Ectodermal cell (in vitro differentiated cells): ENCODE results near the gene GPC6.

Experiments
- H3K27ac ChIP-seq: 2 replicates; pipeline ENCODE4 v1.7.0; 2013; ENCODE audit warnings: mild to moderate bottlenecking, low read depth, low read length; ENCODE audit not compliant: insufficient read depth, poor library complexity, severe bottlenecking
- H3K27me3 ChIP-seq: 2 replicates; pipeline ENCODE4 v1.7.0; 2013; ENCODE audit warnings: mild to moderate bottlenecking, low read length; ENCODE audit not compliant: insufficient read depth, control insufficient read depth, poor library complexity, severe bottlenecking
- H3K36me3 ChIP-seq: one replicate; pipeline ENCODE4 v1.7.0; 2013; ENCODE audit warnings: low read length; ENCODE audit not compliant: control insufficient read depth, insufficient read depth
- H3K4me1 ChIP-seq: one replicate; pipeline ENCODE4 v1.7.0; 2013; ENCODE audit warnings: low read length; ENCODE audit not compliant: control insufficient read depth, insufficient read depth
- H3K4me3 ChIP-seq: 2 replicates; pipeline ENCODE4 v1.7.0; 2013; ENCODE audit warnings: low read depth, low read length, control low read depth; ENCODE audit not compliant: insufficient read depth
- H3K9me3 ChIP-seq: 2 replicates; pipeline ENCODE4 v1.7.0; 2013; ENCODE audit warnings: mild to moderate bottlenecking, low read length, moderate library complexity; ENCODE audit not compliant: control insufficient read depth
- WGBS, 2 experiments: methylation state at CpG; one replicate each; pipeline ENCODE4 v1.1.7; 2013; ENCODE audit warnings: missing lambda C conversion rate in 2 of 2; 5-methylcytosine and 5-hydroxymethylcytosine counted together

GPC6 gene

DNA sequence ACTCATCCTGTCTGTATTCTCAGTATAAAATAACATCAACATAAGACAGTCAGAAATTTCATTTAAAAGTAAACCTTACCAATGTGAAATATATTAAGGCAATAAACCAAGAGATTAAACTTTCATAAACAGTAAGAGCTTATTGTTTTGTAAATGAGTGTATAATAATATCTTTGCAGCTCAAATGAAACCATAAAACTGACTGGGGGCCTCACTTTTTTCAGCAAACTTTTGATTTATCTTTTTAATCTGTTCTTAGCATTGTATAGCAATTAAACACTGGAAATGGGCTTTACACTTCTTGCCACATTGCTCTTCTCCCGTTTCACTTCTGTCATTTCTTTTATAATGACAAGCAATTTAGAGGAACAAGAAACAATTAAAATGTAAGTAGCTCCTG, 580.3 kb downstream of the GPC6 start:
- 50% methylated on average over 1 of the region's 1 CpG; no CpG with 5 or more reads in 1 of the 2 experiments for WGBS, 2 experiments
- no peak overlapping the region for H3K27ac ChIP-seq
- no peaks in the 10 kb centered on the region for H3K27me3 ChIP-seq
- no peaks in the 10 kb centered on the region for H3K9me3 ChIP-seq
- no peaks in the 10 kb centered on the region for H3K36me3 ChIP-seq
- peaks cover 16% of the 10 kb centered on the region for H3K4me1 ChIP-seq
- no peak overlapping the region for H3K4me3 ChIP-seq

- Histone ChIP-seq H3K9me3 (no peaks in the 10 kb centered on the region), H3K4me1 (peaks cover 16% of the 10 kb centered on the region), H3K27ac (no peak overlapping the region), H3K4me3 (no peak overlapping the region), H3K27me3 (no peaks in the 10 kb centered on the region), H3K36me3 (no peaks in the 10 kb centered on the region)
- WGBS, 2 experiments: 47 to 65% methylated on average over 3 to 4 of the region's 4 CpGs
Measured at GRCh38 chr13:93810264-93810663, 583.7 kb downstream of the GPC6 start.

DNA sequence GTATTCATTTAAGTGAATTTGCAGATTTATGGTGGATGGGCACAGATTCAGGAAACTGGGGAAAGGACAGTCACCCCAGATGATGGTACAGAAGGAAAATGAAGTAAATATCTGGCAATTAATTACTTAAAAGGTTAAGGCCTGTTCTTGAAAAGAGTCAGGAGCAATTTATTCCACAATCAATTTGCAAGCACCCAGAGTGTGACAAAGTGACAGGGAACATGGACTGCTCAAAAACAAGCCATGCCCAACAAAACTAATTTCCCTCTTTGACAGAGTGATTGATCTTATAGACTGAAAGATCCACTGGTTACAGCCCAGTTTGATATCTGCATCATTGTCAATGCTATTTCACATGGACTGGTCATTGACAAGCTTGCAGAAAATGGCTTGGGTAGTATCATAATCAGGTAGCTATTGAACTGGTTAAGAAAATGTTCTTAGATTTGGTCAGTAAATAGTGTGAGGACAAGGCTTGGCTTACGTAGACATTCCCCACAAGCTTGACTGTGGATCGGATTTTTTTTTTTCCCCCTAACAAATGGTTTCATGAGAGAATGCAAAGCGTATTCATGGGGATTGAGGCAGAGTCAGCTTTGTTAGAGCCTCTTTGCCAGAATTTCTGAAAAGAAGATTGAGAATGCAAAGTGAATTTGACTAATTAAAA, 584.6 kb downstream of the GPC6 start:
- WGBS, 2 experiments: 68 to 85% methylated on average over 3 of the region's 3 CpGs
- Histone ChIP-seq H3K9me3 (no peaks in the 10 kb centered on the region), H3K27ac (no peak overlapping the region), H3K27me3 (no peaks in the 10 kb centered on the region), H3K36me3 (no peaks in the 10 kb centered on the region), H3K4me1 (peaks cover 16% of the 10 kb centered on the region), H3K4me3 (no peak overlapping the region)

- H3K27ac ChIP-seq: no peak overlapping the region
- WGBS, 2 experiments: 80 to 93% methylated on average over 3 of the region's 3 CpGs
- no peaks in the 10 kb centered on the region for H3K36me3 ChIP-seq
- H3K9me3 ChIP-seq: no peaks in the 10 kb centered on the region
- no peak overlapping the region for H3K4me3 ChIP-seq
- peaks cover 16% of the 10 kb centered on the region for H3K4me1 ChIP-seq
- no peaks in the 10 kb centered on the region for H3K27me3 ChIP-seq
Measured at GRCh38 chr13:93811738-93812112, 585.1 kb downstream of the GPC6 start.

GRCh38 chr13:93814658-93815057, 588.1 kb downstream of the GPC6 start:
- H3K36me3 ChIP-seq: no peaks in the 10 kb centered on the region
- H3K4me3 ChIP-seq: no peak overlapping the region
- no peak overlapping the region for H3K27ac ChIP-seq
- 68 to 83% methylated on average over 2 to 3 of the region's 3 CpGs for WGBS, 2 experiments
- H3K9me3 ChIP-seq: no peaks in the 10 kb centered on the region
- H3K27me3 ChIP-seq: no peaks in the 10 kb centered on the region
- peaks cover 13% of the 10 kb centered on the region for H3K4me1 ChIP-seq

- Histone ChIP-seq H3K27ac (no peak overlapping the region), H3K4me3 (no peak overlapping the region), H3K4me1 (no peaks in the 10 kb centered on the region), H3K36me3 (no peaks in the 10 kb centered on the region), H3K27me3 (no peaks in the 10 kb centered on the region), H3K9me3 (no peaks in the 10 kb centered on the region)
- WGBS, 2 experiments: 85% methylated on average over 3 of the region's 3 CpGs; no CpG with 5 or more reads in 1 of the 2 experiments
Measured at GRCh38 chr13:93818345-93818744, 591.7 kb downstream of the GPC6 start.

- H3K27ac ChIP-seq: no peak overlapping the region
- no peaks in the 10 kb centered on the region for H3K27me3 ChIP-seq
- H3K9me3 ChIP-seq: no peaks in the 10 kb centered on the region
- H3K4me1 ChIP-seq: no peaks in the 10 kb centered on the region
- 86 to 89% methylated on average over 2 of the region's 3 CpGs for WGBS, 2 experiments
- H3K4me3 ChIP-seq: no peak overlapping the region
- no peaks in the 10 kb centered on the region for H3K36me3 ChIP-seq
Measured at GRCh38 chr13:93819331-93819890, 592.8 kb downstream of the GPC6 start.

DNA sequence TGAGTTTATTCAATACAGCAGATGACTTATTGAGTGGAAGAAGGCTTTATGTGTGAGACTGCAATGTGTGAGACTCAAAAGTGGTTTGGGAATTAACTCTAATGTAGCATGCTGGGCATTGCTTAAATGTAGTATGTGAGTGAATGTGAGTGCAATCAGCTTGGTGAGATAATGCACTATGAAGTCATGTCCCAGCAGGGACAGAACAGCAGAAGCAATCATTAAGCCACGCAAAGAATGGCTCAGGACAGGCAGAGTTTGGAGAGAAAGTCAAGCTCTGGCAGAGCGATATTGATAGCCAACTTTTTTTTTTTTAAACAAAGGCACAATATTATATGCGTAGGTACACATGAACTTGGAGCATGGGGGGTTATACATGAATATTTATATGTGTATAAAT, 597.7 kb downstream of the GPC6 start:
- no peak overlapping the region for H3K4me3 ChIP-seq
- H3K36me3 ChIP-seq: no peaks in the 10 kb centered on the region
- no peak overlapping the region for H3K27ac ChIP-seq
- WGBS, 2 experiments: 91 to 98% methylated on average over 3 of the region's 3 CpGs
- no peaks in the 10 kb centered on the region for H3K4me1 ChIP-seq
- H3K9me3 ChIP-seq: no peaks in the 10 kb centered on the region
- H3K27me3 ChIP-seq: no peaks in the 10 kb centered on the region

DNA sequence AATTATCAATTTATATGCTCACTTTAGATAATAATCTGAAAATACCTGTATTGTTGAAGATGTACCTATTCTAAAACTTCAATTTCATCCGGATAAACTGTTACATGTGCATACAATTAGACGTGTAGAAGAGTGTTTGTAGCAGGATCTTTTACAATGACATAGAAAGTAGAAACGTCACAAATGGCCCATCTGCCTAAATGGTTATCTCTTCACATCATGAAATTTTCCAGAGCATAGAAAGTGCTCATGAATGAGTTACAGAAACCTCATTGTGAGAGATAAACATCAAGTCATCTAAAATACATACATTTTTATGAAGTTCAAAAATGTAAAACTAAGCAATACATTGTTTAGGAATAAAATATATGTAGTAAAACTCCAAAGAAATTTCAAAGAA, 607.4 kb downstream of the GPC6 start:
- Histone ChIP-seq H3K4me1 (no peaks in the 10 kb centered on the region), H3K4me3 (no peak overlapping the region), H3K27me3 (no peaks in the 10 kb centered on the region), H3K27ac (no peak overlapping the region), H3K9me3 (no peaks in the 10 kb centered on the region), H3K36me3 (no peaks in the 10 kb centered on the region)
- 96 to 100% methylated on average over 1 to 3 of the region's 3 CpGs for WGBS, 2 experiments

GRCh38 chr13:93843082-93843481, 616.5 kb downstream of the GPC6 start:
- Histone ChIP-seq H3K9me3 (no peaks in the 10 kb centered on the region), H3K27me3 (no peaks in the 10 kb centered on the region), H3K4me3 (no peak overlapping the region), H3K36me3 (no peaks in the 10 kb centered on the region), H3K4me1 (no peaks in the 10 kb centered on the region), H3K27ac (no peak overlapping the region)
- 83 to 100% methylated on average over 1 of the region's 3 CpGs for WGBS, 2 experiments
